Measurements from ENCODE around the gene AKIP1. TPM values are rescaled to one million over a fixed set of nuclear protein-coding genes. Genes with fewer than 3 reads are reported as not detected.

AKIP1 gene
- total RNA-seq, 1 donor from 2014 or later, result 25.7 TPM

DNA sequence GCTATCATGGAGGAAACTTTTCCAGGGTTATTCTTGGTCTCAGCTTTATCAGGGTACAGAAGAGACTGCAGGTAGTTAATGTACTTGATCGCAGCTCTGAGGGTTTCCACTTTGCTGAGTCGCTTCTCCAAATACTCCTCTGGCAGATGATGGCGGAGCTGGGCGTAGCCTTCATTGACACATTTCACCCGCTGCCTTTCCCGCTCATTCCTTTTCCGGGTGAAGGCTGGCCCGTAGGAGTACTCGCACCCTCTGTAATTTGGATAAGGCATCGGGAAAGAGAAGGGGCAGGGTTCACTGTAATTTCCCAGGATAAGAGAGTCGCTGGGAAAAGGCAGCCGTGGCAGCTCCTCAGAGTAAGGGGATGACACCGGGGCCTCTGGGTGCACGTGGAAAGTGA is 26.7 kb downstream of the AKIP1 start:
- Mint-ChIP-seq H3K27me3 (ENCODE audit: unreplicated experiment) (peaks cover 2% of the 10 kb centered on the region), H3K27ac (ENCODE audit: unreplicated experiment) (no peak overlapping the region), H3K36me3 (ENCODE audit: unreplicated experiment) (no peaks in the 10 kb centered on the region), H3K9me3 (ENCODE audit: unreplicated experiment) (peaks cover 1% of the 10 kb centered on the region), H3K4me3 (ENCODE audit: unreplicated experiment) (no peak overlapping the region), H3K4me1 (ENCODE audit: low read depth, unreplicated experiment) (no peaks in the 10 kb centered on the region)
- TF ChIP-seq, protein P1, sequence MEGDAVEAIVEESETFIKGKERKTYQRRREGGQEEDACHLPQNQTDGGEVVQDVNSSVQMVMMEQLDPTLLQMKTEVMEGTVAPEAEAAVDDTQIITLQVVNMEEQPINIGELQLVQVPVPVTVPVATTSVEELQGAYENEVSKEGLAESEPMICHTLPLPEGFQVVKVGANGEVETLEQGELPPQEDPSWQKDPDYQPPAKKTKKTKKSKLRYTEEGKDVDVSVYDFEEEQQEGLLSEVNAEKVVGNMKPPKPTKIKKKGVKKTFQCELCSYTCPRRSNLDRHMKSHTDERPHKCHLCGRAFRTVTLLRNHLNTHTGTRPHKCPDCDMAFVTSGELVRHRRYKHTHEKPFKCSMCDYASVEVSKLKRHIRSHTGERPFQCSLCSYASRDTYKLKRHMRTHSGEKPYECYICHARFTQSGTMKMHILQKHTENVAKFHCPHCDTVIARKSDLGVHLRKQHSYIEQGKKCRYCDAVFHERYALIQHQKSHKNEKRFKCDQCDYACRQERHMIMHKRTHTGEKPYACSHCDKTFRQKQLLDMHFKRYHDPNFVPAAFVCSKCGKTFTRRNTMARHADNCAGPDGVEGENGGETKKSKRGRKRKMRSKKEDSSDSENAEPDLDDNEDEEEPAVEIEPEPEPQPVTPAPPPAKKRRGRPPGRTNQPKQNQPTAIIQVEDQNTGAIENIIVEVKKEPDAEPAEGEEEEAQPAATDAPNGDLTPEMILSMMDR (IDR thresholded peaks at IDR 0.05; ENCODE audit: partially characterized antibody, unreplicated experiment), result no peak
- DNase-seq, result no peak

- H3K4me1 Mint-ChIP-seq (ENCODE audit: low read depth, unreplicated experiment), result no peaks in the 10 kb centered on the region
- peaks cover 2% of the 10 kb centered on the region for H3K27me3 Mint-ChIP-seq (ENCODE audit: unreplicated experiment)
- peaks cover 1% of the 10 kb centered on the region for H3K9me3 Mint-ChIP-seq (ENCODE audit: unreplicated experiment)
- H3K4me3 Mint-ChIP-seq (ENCODE audit: unreplicated experiment), result no peak overlapping the region
- TF ChIP-seq, protein P1 (IDR thresholded peaks at IDR 0.05; ENCODE audit: partially characterized antibody, unreplicated experiment), result no peak
- H3K36me3 Mint-ChIP-seq (ENCODE audit: unreplicated experiment), result no peaks in the 10 kb centered on the region
- H3K27ac Mint-ChIP-seq (ENCODE audit: unreplicated experiment), result no peak overlapping the region
- DNase-seq, result no peak
These were observed 30.5 kb downstream of the AKIP1 start for GRCh38 chr11:8941341-8942103.

DNA sequence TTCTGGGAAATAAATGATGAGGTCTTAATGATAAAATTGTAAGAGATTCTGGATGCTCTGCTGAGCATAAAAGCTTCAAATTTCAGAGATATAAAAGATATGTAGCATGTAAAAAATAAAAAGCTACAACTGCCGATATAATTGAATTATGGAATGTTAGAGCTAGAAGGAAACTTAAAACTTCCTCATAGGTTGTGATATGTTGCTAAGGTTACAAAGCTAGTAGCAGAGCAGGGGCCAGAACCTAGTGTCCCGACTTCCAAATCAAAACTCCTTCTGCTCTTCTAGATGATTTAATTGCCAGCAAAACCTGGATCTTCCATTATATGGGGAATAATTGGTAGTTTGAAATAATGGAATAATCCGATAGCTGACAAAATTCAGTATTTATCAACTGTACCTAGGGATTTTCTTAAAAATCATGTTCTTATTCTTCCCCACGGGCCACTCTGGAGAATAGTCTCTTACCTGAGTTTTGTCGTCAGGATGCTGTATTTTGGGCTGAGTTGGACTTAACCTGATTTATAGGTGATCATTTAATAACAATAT is 31.6 kb downstream of the AKIP1 start, which contains the start of gene ASCL3:
Gene ASCL3 (minus strand): TSS at position 499 of the 549 bp plus-strand sequence. CDS start 4,855 bp downstream, outside the sequence.
- Mint-ChIP-seq H3K9me3 (ENCODE audit: unreplicated experiment) (peaks cover 1% of the 10 kb centered on the region), H3K4me3 (ENCODE audit: unreplicated experiment) (no peak within 1 kb of the TSS), H3K27me3 (ENCODE audit: unreplicated experiment) (peaks cover 2% of the 10 kb centered on the region), H3K27ac (ENCODE audit: unreplicated experiment) (no peak within 1 kb of the TSS), H3K36me3 (ENCODE audit: unreplicated experiment) (no peaks in the 10 kb centered on the region), H3K4me1 (ENCODE audit: low read depth, unreplicated experiment) (no peaks in the 10 kb centered on the region)
- TF ChIP-seq, protein P1 (IDR thresholded peaks at IDR 0.05; ENCODE audit: partially characterized antibody, unreplicated experiment), result no peak
- no peak for DNase-seq

DNA sequence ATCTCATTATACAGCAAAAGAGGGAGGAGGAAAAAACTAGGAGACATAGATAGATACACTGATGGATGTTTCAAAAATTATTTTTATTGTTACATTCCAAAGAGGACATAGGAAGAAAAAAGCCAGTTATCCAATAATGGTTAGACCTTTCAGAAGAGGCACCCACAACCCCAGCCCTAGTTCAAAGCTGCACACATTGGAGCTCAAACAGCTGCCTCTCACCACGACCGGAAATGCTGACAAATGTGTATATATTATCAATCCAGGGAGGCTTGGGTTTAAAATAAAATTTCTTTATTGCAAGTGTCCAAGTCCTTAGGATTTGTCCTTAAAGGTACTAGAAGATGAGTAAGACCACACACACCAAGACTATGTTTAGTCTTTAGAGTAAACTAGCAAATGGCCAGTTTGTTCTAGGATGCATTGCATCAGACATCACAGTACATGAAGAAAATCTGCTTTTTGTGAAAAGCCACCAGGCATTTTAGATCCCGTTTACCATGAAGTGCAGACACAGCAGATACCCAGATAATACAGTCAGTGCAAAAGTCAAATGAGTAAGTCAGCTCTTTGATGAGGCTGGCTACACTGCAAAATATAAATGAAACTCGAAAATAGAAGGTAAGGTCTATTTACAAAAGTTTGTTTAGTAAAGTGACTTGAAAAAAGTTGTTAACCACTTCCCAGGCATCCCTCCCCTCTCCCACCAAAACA is 36.4 kb downstream of the AKIP1 start:
- Mint-ChIP-seq H3K4me1 (ENCODE audit: low read depth, unreplicated experiment) (no peaks in the 10 kb centered on the region), H3K36me3 (ENCODE audit: unreplicated experiment) (no peaks in the 10 kb centered on the region), H3K27ac (ENCODE audit: unreplicated experiment) (no peak overlapping the region), H3K9me3 (ENCODE audit: unreplicated experiment) (no peaks in the 10 kb centered on the region), H3K4me3 (ENCODE audit: unreplicated experiment) (no peak overlapping the region), H3K27me3 (ENCODE audit: unreplicated experiment) (peaks cover 2% of the 10 kb centered on the region)
- TF ChIP-seq, protein P1 (IDR thresholded peaks at IDR 0.05; ENCODE audit: partially characterized antibody, unreplicated experiment), result no peak
- DNase-seq, result no peak

All from glutamatergic neuron (in vitro differentiated cells).